Kidney tubule cell (primary cell): ENCODE results near the gene ZNF142.

ENCODE experiments used
- DNase-seq: peaks from one replicate; pipeline ENCODE4 v3.0.0-alpha.2; 2018; ENCODE audit warnings: low spot score

Gene ZNF142

DNA sequence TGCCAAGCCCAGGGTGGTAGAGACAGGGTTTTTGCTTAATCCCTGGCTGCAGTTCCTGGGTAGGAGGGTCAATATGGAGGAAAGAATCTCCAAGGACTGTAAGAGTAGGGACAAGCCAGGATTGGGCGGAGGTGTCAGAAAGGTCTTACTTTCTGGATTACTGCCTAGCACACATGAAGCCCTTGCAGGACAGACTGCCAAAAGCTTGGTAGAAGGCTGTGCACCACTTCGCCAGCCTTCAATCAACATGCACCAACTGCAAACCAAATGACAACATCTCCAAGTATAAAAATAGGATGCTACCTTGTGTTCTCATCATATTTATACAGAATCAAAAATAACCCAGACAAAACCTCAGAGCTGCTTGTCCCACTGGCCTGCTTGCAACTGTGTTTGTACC is 3.7 kb downstream of the ZNF142 start:
- no peak for DNase-seq

DNA sequence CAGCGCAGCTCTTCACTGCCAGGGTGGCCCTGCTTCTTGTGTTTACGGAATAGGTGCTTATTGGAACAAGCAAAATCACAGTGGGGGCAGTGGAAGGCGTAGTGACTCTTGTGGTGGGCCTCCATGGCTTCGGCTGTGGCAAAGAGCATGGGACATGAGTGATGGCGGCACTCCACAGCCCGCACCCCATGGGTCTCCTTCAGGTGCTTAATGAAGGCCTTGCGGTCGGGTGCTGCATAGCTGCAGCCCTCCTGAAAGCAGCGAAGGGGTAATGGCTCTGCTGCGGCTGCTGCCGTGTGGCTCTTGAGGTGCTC is 10.7 kb downstream of the ZNF142 start:
- DNase-seq = no peak

GRCh38 chr2:218648088-218648786 is 11.2 kb downstream of the ZNF142 start:
- DNase-seq = peak; percentile 68

GRCh38 chr2:218645126-218645525 is 14.3 kb downstream of the ZNF142 start:
- peak; percentile 98 for DNase-seq

DNA sequence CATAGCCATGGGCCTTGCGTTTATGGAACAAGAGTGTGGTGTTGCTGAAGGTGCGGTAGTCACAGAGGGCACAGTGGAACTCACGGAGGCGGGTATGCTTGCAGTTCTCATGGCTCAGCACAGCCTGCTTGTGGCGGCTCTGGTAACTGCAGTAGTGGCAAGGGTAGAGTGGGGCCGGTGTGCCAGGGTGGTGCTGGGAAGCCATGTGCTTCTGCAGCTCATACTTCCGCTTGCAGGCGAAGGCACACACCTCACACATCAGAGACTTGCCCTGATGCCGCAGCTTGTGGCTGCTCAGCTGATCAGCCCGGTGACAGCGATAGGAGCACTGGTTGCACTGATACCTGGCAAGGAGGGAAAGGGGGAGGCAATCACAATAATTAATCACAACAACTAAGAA is 14.7 kb downstream of the ZNF142 start:
- DNase-seq = peak; percentile 92

DNA sequence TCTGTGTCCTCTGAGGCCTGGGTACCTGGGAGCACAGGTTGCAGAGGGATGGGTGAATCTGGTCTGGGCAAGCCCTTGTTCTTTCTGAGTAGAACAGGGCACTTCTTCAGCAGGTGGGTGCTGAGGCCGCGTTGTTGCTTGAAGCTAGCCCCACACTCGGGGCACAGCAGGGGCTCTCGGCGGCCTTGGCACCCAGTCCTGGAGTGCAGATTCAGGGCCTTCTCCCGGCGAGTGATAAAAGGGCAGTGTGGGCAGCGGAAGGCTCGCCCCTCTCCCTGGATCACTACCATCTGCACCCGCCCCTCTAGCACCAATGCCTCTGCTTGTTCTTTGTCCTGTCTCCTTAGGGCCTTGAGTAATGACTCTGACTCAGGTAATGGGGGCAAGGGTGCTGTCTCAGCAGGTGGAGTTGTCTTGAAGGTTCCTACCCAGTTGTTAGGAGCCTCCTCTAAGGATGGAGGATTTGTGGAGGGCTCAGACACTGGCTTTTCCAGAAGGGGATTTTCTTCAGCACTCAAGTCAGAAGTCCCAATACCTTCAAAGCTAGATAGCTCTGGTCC is 15.6 kb downstream of the ZNF142 start:
- peak; percentile 20 for DNase-seq

DNA sequence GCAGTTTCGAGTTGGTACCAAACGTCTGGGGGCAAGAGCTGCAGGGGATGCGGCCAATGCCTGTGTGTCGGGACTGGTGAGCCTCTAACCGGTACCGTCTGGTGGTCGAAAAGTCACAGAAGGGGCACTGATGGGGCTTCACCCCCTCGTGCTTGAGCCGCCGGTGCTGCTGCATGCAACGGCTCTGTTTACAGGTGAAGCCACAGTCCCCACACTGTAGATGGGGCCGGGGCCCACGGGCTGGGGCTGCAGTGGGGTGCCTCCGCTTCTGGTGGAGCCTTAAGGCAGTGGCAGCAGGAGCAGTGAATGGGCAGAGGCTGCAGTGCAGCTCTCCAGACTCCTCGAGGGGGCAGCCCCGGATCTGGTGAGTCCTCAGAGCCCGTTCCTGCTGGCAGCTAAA is 16.6 kb downstream of the ZNF142 start:
- DNase-seq = no peak

DNA sequence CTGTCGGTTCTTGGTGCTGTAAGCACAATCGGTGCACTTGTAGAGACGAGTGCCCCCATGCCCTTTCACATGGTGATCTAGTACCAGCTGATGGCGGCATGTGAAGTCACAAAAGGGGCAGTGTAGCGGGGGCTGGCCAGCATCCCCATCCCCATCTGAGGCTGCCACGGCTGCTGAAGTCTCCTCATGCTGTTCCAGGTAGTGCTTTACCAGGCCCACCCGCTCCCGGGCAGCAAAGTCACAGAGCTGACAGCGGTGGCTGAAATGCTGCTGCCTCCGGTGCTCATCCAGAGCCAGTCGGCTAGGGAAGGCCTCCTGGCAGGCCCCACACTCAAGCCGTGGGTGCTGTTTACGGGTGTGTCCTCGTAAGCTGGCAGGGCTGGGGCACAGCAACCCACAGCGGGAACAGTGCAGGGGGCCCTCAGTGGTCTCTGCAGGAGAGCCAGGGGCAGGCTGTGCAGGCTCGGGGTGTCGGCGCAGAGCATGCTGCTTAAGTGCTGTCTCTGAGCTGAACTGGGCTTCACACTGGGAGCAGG is 17.2 kb downstream of the ZNF142 start:
- no peak for DNase-seq

DNA sequence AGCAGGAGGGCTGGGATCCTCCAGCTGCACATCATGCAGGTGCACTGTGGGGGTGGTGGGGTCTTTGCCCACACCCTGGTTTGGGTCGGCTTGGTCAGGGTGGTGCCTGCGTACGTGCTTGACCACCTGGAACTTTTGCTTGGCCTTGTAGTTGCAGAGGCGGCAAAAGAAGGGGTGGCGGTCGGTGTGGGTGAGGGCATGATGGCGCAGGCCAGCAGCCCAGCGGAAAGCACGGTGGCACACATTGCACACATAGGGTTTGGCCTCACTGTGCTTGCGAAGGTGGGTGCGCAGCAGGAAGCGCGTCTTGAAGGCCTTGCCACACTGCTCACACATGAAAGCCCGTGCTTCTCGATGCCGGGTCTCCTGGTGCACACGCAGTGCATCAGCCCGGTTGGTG is 21.1 kb downstream of the ZNF142 start:
- no peak for DNase-seq

DNA sequence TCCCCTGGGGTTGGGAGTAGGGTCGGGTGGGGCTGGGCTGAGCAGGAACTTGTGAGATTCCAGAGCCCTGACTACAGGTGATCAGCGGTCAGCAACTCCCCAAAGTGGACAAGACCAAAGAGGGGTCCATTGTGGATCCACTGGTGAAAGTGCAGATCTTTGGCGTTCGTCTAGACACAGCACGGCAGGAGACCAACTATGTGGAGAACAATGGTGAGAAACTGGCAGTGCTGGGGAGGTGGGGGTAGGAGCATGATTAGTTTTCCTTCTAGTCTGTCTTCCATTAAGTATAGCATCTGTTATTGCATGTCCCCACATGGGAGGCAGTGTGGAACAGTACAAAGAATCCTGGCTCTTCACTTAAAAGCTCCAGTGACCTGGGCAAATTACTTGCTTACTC is 23.7 kb downstream of the ZNF142 start:
- DNase-seq = no peak

GRCh38 chr2:218631837-218632236 is 27.6 kb downstream of the ZNF142 start:
- DNase-seq = peak; percentile 63

GRCh38 chr2:218627939-218628338 is 31.5 kb downstream of the ZNF142 start:
- no peak for DNase-seq

GRCh38 chr2:218626369-218626768 is 33.1 kb downstream of the ZNF142 start:
- no peak for DNase-seq

DNA sequence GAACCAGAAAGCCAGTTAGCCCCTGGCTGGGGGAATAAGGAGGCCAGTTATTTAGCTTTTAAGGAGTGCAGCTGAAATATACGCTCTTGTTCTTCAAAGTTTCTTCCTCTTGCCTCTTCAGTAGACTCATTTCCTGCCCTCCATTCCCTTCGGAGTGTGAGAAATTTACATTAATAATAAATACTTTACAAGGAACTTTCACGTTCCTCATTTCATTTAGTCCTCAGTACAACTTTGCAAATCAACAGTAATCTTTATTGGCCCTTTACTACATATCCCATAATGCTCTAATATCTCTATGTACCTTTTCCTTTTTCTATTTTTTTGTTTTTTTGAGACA is 36.1 kb downstream of the ZNF142 start:
- DNase-seq = no peak

DNA sequence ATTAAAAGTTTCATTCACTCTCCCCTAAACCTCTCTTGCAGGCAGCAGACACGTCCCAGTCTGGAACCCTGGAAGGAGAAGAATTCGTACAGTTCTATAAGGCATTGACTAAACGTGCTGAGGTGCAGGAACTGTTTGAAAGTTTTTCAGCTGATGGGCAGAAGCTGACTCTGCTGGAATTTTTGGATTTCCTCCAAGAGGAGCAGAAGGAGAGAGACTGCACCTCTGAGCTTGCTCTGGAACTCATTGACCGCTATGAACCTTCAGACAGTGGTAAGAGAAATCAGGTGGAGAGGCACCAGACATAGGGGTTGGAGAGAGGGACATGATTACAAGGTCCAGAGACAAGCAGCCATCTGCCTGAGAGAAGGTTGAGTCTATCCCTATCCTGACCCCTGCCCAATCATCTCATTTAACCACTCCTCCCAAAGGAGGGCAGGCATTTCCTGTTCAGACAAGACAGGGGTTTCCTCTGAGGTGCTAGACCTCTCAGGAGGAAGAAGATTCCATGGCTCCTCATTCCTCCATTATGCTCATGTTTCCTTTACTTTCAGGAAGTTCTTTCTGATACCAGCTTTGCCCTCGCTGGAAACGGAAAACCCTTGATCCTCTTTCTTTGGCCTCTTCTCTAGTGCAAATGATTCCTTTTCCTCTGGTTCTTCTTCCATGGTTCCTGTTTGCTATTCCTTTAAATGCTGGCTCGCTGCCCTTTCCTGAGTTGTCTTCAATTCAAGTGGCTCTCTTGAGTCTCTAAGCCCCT is 36.6 kb downstream of the ZNF142 start:
- DNase-seq = peak; percentile 58

- DNase-seq = no peak
Measured at GRCh38 chr2:218621007-218621406, 38.4 kb downstream of the ZNF142 start.

DNA sequence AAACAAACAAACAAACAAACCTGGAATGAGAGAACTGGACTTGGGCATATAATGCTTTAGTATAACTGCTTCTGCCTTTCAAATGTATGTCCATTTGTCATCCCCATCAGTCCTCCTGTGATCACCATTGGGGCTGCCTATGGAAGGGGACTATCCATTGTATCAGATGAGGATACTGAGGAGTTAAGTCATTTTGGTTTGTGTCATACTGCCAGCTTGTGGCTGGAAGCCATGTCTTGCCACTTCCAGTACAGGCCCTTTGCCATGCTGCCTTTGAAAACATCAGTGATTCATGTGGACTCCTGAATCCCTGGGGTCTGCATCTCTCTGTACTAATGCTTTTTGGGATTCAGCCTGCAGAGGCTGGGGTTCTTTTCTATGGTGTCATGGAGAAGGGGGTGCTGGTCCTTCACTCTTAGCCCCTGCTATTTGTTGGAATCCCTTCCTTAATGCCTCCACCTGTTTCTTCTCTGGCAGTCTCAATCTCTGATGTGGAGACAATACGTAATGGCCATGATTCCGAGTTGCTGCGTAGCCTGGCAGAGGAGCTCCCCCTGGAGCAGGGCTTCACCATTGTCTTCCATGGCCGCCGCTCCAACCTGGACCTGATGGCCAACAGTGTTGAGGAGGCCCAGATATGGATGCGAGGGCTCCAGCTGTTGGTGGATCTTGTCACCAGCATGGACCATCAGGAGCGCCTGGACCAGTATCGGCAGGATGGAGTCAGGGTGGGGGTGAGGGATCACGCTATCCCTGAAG is 41.1 kb downstream of the ZNF142 start:
- DNase-seq = no peak

DNA sequence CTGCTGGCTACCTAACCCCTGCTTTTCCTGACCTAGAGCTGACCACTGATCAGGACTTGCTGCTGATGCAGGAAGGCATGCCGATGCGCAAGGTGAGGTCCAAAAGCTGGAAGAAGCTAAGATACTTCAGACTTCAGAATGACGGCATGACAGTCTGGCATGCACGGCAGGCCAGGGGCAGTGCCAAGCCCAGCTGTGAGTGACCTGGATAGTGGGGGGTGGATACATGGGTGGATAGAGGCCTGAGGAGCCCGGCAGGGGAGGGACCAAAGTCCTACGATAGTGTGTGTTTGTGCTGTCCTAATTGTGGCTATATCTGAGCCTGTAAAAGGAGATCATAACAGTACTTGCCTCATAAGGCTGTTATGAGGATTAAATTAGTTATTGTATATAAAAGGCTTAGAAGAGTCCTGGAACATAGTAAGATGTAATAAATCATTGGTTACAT is 43.5 kb downstream of the ZNF142 start:
- no peak for DNase-seq

GRCh38 chr2:218607436-218608115 is 51.8 kb downstream of the ZNF142 start, which contains the start of gene PLCD4:
TSS of gene PLCD4 (plus strand) at chr2:218607899. CDS start at chr2:218615740, 7,841 bp downstream.
- peak; percentile 62 for DNase-seq

- DNase-seq = peak; percentile 34
Measured at GRCh38 chr2:218605432-218605831, 54.0 kb downstream of the ZNF142 start.
